Naive thymus-derived CD4-positive, alpha-beta T cell (primary cell): ENCODE data around the gene WFDC5. TPM values are rescaled to one million over a fixed set of nuclear protein-coding genes. Genes with fewer than 3 reads are reported as not detected.
"Not testable (repeated sequence)": the region's sequence is repeated elsewhere in the genome, so short reads cannot be mapped to it uniquely, and the experiment has no call there.

ENCODE experiments used
- ATAC-seq: fragments of 150-1000 bp; cut with Tn5 transposase; 2 replicates; pipeline ENCODE4 v1.10.0; 2021; ENCODE audit warnings: mild to moderate bottlenecking, moderate library complexity
- CTCF ChIA-PET: fragments of 350-600 bp; sonication (Branson Sonifier 250); formaldehyde crosslinking; loops from one replicate; lab custom pipeline; 2021; ENCODE audit warnings: antibody characterized with exemption; lab: Charles Lee
- POLR2A ChIA-PET: fragments of 350-600 bp; sonication (Branson Sonifier 250); formaldehyde crosslinking; loops from one replicate; lab custom pipeline; 2021; ENCODE audit warnings: antibody characterized with exemption, inconsistent platforms; lab: Charles Lee
- DNase-seq, 9 donors: peaks; one replicate each; pipeline versions ENCODE4 v3.0.0 to v3.0.0-alpha.2; 2020 to 2022; ENCODE audit warnings: mixed read lengths in 1 of 9
- H3K27ac ChIP-seq: one replicate; pipeline ENCODE4 v1.7.0; 2013; ENCODE audit warnings: mild to moderate bottlenecking, low read depth, low read length, moderate library complexity
- H3K27me3 ChIP-seq, 2 donors: one replicate each; pipeline ENCODE4 v1.7.0; 2013; ENCODE audit warnings: low read length in 2 of 2, mild to moderate bottlenecking in 2 of 2, moderate library complexity in 2 of 2; ENCODE audit not compliant: control insufficient read depth in 2 of 2, insufficient read depth in 2 of 2
- H3K36me3 ChIP-seq, 3 experiments: 1 replicate in 2 of 3; 2 replicates in 1 of 3; pipeline ENCODE4 v1.7.0; 2013; ENCODE audit warnings: low read length in 3 of 3, mild to moderate bottlenecking in 3 of 3, moderate library complexity in 1 of 3; ENCODE audit not compliant: insufficient read depth in 3 of 3, control insufficient read depth in 2 of 3
- H3K4me1 ChIP-seq, 2 donors: one replicate each; pipeline ENCODE4 v1.7.0; 2013; ENCODE audit warnings: low read length in 2 of 2, mild to moderate bottlenecking in 2 of 2, moderate library complexity in 1 of 2; ENCODE audit not compliant: control insufficient read depth in 2 of 2, insufficient read depth in 2 of 2
- H3K4me3 ChIP-seq: 2 replicates; pipeline ENCODE4 v1.7.0; 2013; ENCODE audit warnings: mild to moderate bottlenecking, low read length
- H3K9me3 ChIP-seq, 3 experiments: 1 replicate in 2 of 3; 2 replicates in 1 of 3; pipeline ENCODE4 v1.7.0; 2013; ENCODE audit warnings: low read length in 3 of 3; ENCODE audit not compliant: control insufficient read depth in 2 of 3
- H3K27ac Mint-ChIP-seq, 9 donors: one replicate each; pipeline ENCODE4 v1.8.0; 2020 to 2022; ENCODE audit warnings: mixed read lengths in 9 of 9, mild to moderate bottlenecking in 8 of 9, moderate library complexity in 5 of 9, inconsistent platforms in 2 of 9
- H3K27me3 Mint-ChIP-seq, 5 donors: one replicate each; pipeline ENCODE4 v1.8.0; 2021 to 2022; ENCODE audit warnings: mixed read lengths in 5 of 5, mild to moderate bottlenecking in 1 of 5
- H3K36me3 Mint-ChIP-seq, 5 donors: one replicate each; pipeline ENCODE4 v1.8.0; 2020 to 2022; ENCODE audit warnings: mixed read lengths in 5 of 5, mild to moderate bottlenecking in 3 of 5, inconsistent platforms in 1 of 5
- H3K4me1 Mint-ChIP-seq, 7 donors: one replicate each; pipeline ENCODE4 v1.8.0; 2020 to 2022; ENCODE audit warnings: mixed read lengths in 7 of 7, mild to moderate bottlenecking in 3 of 7, inconsistent platforms in 1 of 7
- H3K4me3 Mint-ChIP-seq, 10 donors: one replicate each; pipeline ENCODE4 v1.8.0; 2020 to 2022; ENCODE audit warnings: mild to moderate bottlenecking in 10 of 10, mixed read lengths in 10 of 10, moderate library complexity in 6 of 10, inconsistent platforms in 2 of 10
- H3K9me3 Mint-ChIP-seq, 11 donors: one replicate each; pipeline ENCODE4 v1.8.0; 2020 to 2022; ENCODE audit warnings: mixed read lengths in 11 of 11, mild to moderate bottlenecking in 4 of 11, inconsistent platforms in 1 of 11, moderate library complexity in 1 of 11
- intact Hi-C, 2 donors: fragments of 100-400 bp; cut with micrococcal nuclease; formaldehyde crosslinking; loops; one replicate each; pipeline ENCODE4 v1.15.1; 2023
- polyA plus RNA-seq, 2 donors: library from polyadenylated mRNA; unstranded; fragments of 300-500 nt; fragmentation: Illumina TruSeq; gene quantifications; one replicate each; pipeline ENCODE4 v1.2.3, GENCODE V29; 2021
- total RNA-seq, 6 experiments: library from RNA in 5 of 6; stranded (reverse) in 5 of 6; gene quantifications; 1 replicate in 5 of 6; 2 replicates in 1 of 6; pipeline ENCODE4 v1.2.3 and lab custom pipeline; 2021 to 2026

WFDC5 gene, protein sequence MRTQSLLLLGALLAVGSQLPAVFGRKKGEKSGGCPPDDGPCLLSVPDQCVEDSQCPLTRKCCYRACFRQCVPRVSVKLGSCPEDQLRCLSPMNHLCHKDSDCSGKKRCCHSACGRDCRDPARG
- not detected for total RNA-seq
- not detected for polyA plus RNA-seq
- total RNA-seq (lab: John Stamatoyannopoulos, UW): not detected

GRCh38 chr20:45114465-45115385, at the start of gene WFDC5:
TSS of gene WFDC5 (minus strand) at chr20:45115174. CDS start at chr20:45115083, 91 bp downstream.
- Histone ChIP-seq H3K4me3 (no peak within 1 kb of the TSS), H3K4me1 (no peaks in the 10 kb centered on the region), H3K27ac (no peak within 1 kb of the TSS), H3K9me3 (no peaks in the 10 kb centered on the region), H3K36me3 (no peaks in the 10 kb centered on the region), H3K27me3 (no peaks in the 10 kb centered on the region)
- peaks cover 0 to 6% (median 4%) of the 10 kb centered on the region in 7 donors for H3K4me1 Mint-ChIP-seq
- CTCF ChIA-PET: interaction anchor here (0.5 to 0.7 kb wide), 2 partner anchors 770 to 1573 kb away, joined by 3 read pairs; no protein-coding TSS in a partner anchor
- intact Hi-C loops: loop anchor here in 1 of 2 donors (5.0 kb wide), 1 partner anchor 427 kb away; no protein-coding TSS in a partner anchor
- H3K9me3 Mint-ChIP-seq: no peaks in the 10 kb centered on the region
- H3K4me3 Mint-ChIP-seq: no peak within 1 kb of the TSS
- POLR2A ChIA-PET: no interaction called here
- DNase-seq (no peak), ATAC-seq (peak; percentile 44)
- no peaks in the 10 kb centered on the region for H3K36me3 Mint-ChIP-seq
- peaks cover 0 to 18% (median 9%) of the 10 kb centered on the region in 5 donors for H3K27me3 Mint-ChIP-seq
- H3K27ac Mint-ChIP-seq: peak within 1 kb of the TSS in 1 of 9 donors; percentile 76

GRCh38 chr20:45163083-45163803, 48.3 kb upstream of the WFDC5 start:
- Mint-ChIP-seq H3K4me1 (no peaks in the 10 kb centered on the region), H3K27me3 (peaks cover 49 to 73% (median 61%) of the 10 kb centered on the region in 5 donors), H3K36me3 (peaks cover 0 to 34% (median 14%) of the 10 kb centered on the region in 5 donors), H3K9me3 (peaks cover 6 to 90% (median 45%) of the 10 kb centered on the region in 11 donors), H3K4me3 (no peak overlapping the region), H3K27ac (no peak overlapping the region)
- H3K9me3 ChIP-seq: peaks cover 0 to 17% (median 0%) of the 10 kb centered on the region in 3 experiments
- ChIA-PET CTCF (no interaction called here), POLR2A (no interaction called here)
- DNase-seq: no peak
- intact Hi-C loops: no loop called here
- no peaks in the 10 kb centered on the region for H3K36me3 ChIP-seq
- H3K27ac ChIP-seq: no peak overlapping the region
- H3K4me1 ChIP-seq: no peaks in the 10 kb centered on the region
- ATAC-seq: no peak
- no peaks in the 10 kb centered on the region for H3K27me3 ChIP-seq
- H3K4me3 ChIP-seq: no peak overlapping the region

DNA sequence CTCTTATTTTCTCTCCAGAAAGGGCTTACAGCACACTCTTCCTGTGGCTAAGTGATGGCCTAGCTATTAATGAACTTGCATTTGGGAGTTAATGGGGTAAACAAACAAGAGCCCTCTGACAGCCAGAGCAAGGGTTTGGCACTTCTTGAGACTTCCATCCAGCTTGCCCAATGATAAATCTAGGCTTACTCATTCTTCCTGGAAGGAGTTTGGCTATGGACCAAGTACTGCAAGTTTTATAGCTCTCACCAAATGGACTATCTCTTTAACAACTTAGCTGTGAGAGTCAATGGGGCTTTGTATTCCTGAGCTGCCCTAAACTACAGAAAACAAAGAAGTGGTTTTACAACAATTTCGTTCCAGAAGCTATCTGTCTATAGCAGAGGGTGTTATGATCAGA, 43.0 kb upstream of the WFDC5 start:
- Histone ChIP-seq H3K36me3 (no peaks in the 10 kb centered on the region), H3K4me3 (no peak overlapping the region), H3K27me3 (no peaks in the 10 kb centered on the region), H3K27ac (no peak overlapping the region), H3K4me1 (no peaks in the 10 kb centered on the region), H3K9me3 (peaks cover 0 to 22% (median 0%) of the 10 kb centered on the region in 3 experiments)
- no peak for DNase-seq
- no peak for ATAC-seq
- peaks cover 0 to 2% (median 0%) of the 10 kb centered on the region in 7 donors for H3K4me1 Mint-ChIP-seq
- peaks cover 0 to 26% (median 6%) of the 10 kb centered on the region in 5 donors for H3K36me3 Mint-ChIP-seq
- H3K4me3 Mint-ChIP-seq: no peak overlapping the region
- peaks cover 24 to 66% (median 50%) of the 10 kb centered on the region in 5 donors for H3K27me3 Mint-ChIP-seq
- intact Hi-C loops: no loop called here
- H3K27ac Mint-ChIP-seq: no peak overlapping the region
- ChIA-PET POLR2A (no interaction called here), CTCF (no interaction called here)
- peaks cover 3 to 76% (median 28%) of the 10 kb centered on the region in 11 donors for H3K9me3 Mint-ChIP-seq

DNA sequence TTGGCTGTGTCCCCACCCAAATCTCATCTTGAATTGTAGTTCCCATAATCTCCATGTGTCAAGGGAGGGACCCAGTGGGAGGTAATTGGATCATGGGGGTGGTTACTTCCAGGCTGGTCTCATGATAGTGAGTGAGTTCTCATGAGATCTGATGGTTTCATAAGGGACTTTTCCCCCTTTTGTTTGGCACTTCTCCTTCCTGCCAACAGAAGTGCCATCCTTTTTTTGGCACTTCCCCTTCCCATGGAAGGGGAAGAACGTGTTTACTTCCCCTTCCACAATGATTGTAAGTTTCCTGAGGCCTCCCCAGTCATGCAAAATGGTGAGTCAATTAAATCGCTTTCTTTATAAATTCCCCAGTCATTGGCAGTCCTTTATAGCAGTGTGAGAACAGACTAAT, 41.7 kb upstream of the WFDC5 start:
- no peaks in the 10 kb centered on the region for H3K27me3 ChIP-seq
- H3K27ac ChIP-seq: no peak overlapping the region
- intact Hi-C loops: no loop called here
- DNase-seq (no peak), ATAC-seq (peak; percentile 31)
- Mint-ChIP-seq H3K4me3 (no peak overlapping the region), H3K9me3 (peaks cover 0 to 64% (median 19%) of the 10 kb centered on the region in 11 donors), H3K4me1 (peaks cover 0 to 2% (median 0%) of the 10 kb centered on the region in 7 donors), H3K27me3 (peaks cover 29 to 54% (median 50%) of the 10 kb centered on the region in 5 donors), H3K27ac (no peak overlapping the region), H3K36me3 (peaks cover 0 to 15% (median 6%) of the 10 kb centered on the region in 5 donors)
- H3K4me3 ChIP-seq: no peak overlapping the region
- POLR2A ChIA-PET: no interaction called here
- H3K4me1 ChIP-seq: no peaks in the 10 kb centered on the region
- CTCF ChIA-PET: no interaction called here
- H3K9me3 ChIP-seq: peaks cover 0 to 20% (median 0%) of the 10 kb centered on the region in 3 experiments
- H3K36me3 ChIP-seq: no peaks in the 10 kb centered on the region

GRCh38 chr20:45154794-45155193, 39.8 kb upstream of the WFDC5 start:
- DNase-seq, H3K4me1 ChIP-seq, H3K27ac Mint-ChIP-seq, H3K4me3 Mint-ChIP-seq, H3K4me3 ChIP-seq, CTCF ChIA-PET, H3K36me3 ChIP-seq, H3K4me1 Mint-ChIP-seq, H3K27me3 ChIP-seq, H3K36me3 Mint-ChIP-seq, H3K27ac ChIP-seq, intact Hi-C loops, POLR2A ChIA-PET: not testable (repeated sequence)
- Mint-ChIP-seq H3K9me3 (peaks cover 0 to 48% (median 16%) of the 10 kb centered on the region in 11 donors), H3K27me3 (peaks cover 20 to 55% (median 40%) of the 10 kb centered on the region in 5 donors)
- H3K9me3 ChIP-seq: peaks cover 0 to 20% (median 0%) of the 10 kb centered on the region in 3 experiments
- peak; percentile 60 for ATAC-seq

DNA sequence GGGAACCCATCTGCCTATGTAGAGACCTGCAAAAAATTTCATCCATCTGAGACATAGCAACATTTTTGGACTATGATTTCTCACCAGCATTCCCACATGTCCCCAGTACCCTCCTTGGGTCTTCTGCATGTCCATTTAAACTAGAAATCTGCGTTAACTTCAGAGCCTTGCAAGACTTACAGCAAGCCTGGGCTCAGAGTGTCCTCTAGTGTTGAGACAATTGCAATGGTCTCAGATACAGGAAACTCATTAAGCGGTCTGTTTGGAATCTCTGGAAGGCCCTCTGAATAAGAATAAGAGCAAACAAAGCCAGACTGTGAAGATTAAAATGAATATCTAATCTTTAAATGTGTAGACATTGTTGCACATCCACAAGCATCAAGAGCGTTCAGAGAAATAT, 39.2 kb upstream of the WFDC5 start:
- peaks cover 0 to 42% (median 12%) of the 10 kb centered on the region in 11 donors for H3K9me3 Mint-ChIP-seq
- no peaks in the 10 kb centered on the region for H3K36me3 ChIP-seq
- intact Hi-C loops: no loop called here
- H3K4me1 Mint-ChIP-seq: peaks cover 0 to 2% (median 0%) of the 10 kb centered on the region in 7 donors
- DNase-seq (no peak), ATAC-seq (no peak)
- ChIA-PET POLR2A (no interaction called here), CTCF (no interaction called here)
- H3K4me3 ChIP-seq: no peak overlapping the region
- H3K27ac Mint-ChIP-seq: no peak overlapping the region
- H3K27ac ChIP-seq: no peak overlapping the region
- no peaks in the 10 kb centered on the region for H3K4me1 ChIP-seq
- H3K9me3 ChIP-seq: peaks cover 0 to 17% (median 0%) of the 10 kb centered on the region in 3 experiments
- H3K4me3 Mint-ChIP-seq: no peak overlapping the region
- peaks cover 0 to 10% (median 6%) of the 10 kb centered on the region in 5 donors for H3K36me3 Mint-ChIP-seq
- H3K27me3 Mint-ChIP-seq: peaks cover 20 to 59% (median 38%) of the 10 kb centered on the region in 5 donors
- H3K27me3 ChIP-seq: no peaks in the 10 kb centered on the region
